Measurements from ENCODE around the gene DCDC2B. TPM values are rescaled to one million over a fixed set of nuclear protein-coding genes. Genes with fewer than 3 reads are reported as not detected.

The DCDC2B gene
- total and polyA plus RNA-seq, 5 experiments from 2014 or later, result 0.08 to 0.22 TPM; not detected in 3

DNA sequence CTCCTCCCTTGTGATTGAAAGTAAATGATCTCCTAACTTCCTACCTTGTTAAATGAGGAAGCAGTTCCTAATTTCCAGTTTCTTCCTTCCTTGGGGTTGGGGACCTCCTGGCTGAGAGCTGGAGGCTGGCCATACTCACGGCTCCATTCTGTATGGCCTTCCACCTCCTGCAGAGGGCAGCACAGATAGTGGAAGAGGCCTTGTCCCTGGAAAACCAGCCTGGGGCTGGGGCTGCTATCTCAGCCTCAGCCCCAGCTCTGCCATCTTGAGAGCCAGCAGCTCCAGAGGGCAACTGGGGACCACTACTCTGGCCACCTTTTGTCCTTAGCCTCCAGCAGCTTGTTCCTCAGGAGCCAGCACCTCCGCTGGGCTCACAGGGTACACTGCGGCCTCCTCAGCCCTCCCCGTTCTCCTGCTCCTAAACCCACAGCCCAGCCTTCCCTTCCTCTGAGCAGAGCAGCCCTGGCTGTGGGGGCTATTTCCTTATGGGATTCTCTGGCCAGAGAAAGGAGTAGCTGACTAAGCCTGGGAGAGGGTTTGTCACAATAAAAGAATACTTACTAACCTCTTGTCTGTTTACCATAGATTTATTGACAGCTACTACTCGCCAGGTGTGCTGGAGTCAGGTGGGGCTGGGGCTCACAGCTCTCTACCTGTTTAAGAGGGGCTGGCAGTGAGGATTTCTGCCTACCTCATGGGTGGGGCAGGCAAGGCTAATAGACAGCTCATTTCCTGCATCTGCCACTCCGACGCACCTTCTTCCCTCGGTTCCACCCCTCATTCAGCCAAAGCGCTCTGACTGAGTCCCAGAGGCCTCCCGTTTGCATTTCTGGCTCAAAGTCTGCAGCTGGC lies 7.0 kb downstream of the DCDC2B start:
- no peak overlapping the region for H3K4me3 Mint-ChIP-seq
- H3K9me3 Mint-ChIP-seq, result no peaks in the 10 kb centered on the region
- H3K36me3 Mint-ChIP-seq, result peaks cover 0 to 29% (median 3%) of the 10 kb centered on the region in 3 donors
- POLR2A ChIA-PET, result interaction anchor here (0.6 to 4.0 kb wide), 20 partner anchors 10 to 144 kb away, joined by 3 to 17 read pairs (median 4); partner anchors contain the start of genes CCDC28B, HDAC1, IQCC and KPNA6
- DNase-seq (peak; percentile 34 to 76 (median 46)), ATAC-seq (peak; percentile 90 to 92)
- H3K4me1 Mint-ChIP-seq, result peaks cover 7 to 22% (median 16%) of the 10 kb centered on the region in 4 donors
- H3K27me3 Mint-ChIP-seq, result no peaks in the 10 kb centered on the region
- H3K27ac Mint-ChIP-seq, result peak overlapping the region in 6 of 10 donors; percentile 22 to 80 (median 55)

DNA sequence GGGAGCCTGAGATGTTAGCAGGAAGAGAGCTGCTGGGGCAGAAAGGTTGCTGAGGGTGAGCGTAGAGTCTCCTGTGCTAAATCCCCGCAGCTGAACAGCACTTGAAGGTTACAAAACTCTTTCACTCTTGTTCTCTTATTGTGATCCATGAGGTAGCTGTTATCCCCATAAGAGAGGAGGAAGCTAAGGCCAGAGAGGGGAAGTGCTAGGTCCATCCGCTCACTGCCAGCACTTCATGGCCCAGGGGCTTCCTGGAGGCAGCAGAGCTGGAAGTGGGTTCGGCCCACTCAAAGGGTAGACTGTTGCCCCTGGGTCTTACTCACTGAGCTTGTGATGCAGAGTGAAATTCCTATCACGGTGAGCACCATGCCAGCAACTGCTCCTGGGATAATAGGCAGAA lies 7.7 kb downstream of the DCDC2B start:
- Mint-ChIP-seq H3K27ac (peak overlapping the region in 2 of 10 donors; percentile 28 to 80), H3K36me3 (peaks cover 0 to 29% (median 3%) of the 10 kb centered on the region in 3 donors), H3K4me3 (no peak overlapping the region), H3K4me1 (peaks cover 10 to 29% (median 23%) of the 10 kb centered on the region in 4 donors), H3K27me3 (no peaks in the 10 kb centered on the region), H3K9me3 (no peaks in the 10 kb centered on the region)
- DNase-seq (no peak), ATAC-seq (no peak)
- POLR2A ChIA-PET, result interaction anchor here (0.8 to 4.0 kb wide), 11 partner anchors 10 to 143 kb away, joined by 3 to 17 read pairs (median 7); partner anchors contain the start of genes HDAC1, IQCC, MARCKSL1 and TXLNA

DNA sequence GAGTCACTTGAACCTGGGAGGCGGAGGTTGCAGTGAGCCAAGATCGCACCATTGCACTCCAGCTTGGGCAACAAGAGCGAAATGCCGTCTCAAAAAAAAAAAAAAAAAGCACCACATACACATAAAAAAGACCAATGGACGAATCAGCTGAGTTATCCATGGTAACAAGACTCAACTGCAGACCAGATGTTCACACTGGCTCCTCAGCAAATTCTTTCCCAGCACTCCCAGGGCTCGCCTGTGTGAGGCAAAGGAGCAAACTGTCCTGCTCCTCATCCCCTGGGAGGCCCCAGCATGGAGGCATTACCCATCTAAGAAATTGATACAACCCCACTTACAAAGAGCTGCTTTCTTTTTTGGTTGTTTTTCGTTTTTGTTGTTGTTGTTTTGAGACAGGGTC lies 10.1 kb downstream of the DCDC2B start:
- no peak for DNase-seq
- POLR2A ChIA-PET, result interaction anchor here (0.6 to 50.5 kb wide), 3 partner anchors 40 to 171 kb away, joined by 3 to 2080 read pairs (median 3); partner anchors contain the start of genes FAM167B, HDAC1, LCK and TXLNA
- Mint-ChIP-seq H3K27ac (peak overlapping the region in 3 of 10 donors; percentile 29 to 53 (median 31)), H3K36me3 (peaks cover 0 to 31% (median 3%) of the 10 kb centered on the region in 3 donors), H3K4me1 (peaks cover 13 to 50% (median 40%) of the 10 kb centered on the region in 4 donors), H3K4me3 (peak overlapping the region in 2 of 10 donors; percentile 14 to 45), H3K27me3 (no peaks in the 10 kb centered on the region), H3K9me3 (no peaks in the 10 kb centered on the region)
- no peak for ATAC-seq

DNA sequence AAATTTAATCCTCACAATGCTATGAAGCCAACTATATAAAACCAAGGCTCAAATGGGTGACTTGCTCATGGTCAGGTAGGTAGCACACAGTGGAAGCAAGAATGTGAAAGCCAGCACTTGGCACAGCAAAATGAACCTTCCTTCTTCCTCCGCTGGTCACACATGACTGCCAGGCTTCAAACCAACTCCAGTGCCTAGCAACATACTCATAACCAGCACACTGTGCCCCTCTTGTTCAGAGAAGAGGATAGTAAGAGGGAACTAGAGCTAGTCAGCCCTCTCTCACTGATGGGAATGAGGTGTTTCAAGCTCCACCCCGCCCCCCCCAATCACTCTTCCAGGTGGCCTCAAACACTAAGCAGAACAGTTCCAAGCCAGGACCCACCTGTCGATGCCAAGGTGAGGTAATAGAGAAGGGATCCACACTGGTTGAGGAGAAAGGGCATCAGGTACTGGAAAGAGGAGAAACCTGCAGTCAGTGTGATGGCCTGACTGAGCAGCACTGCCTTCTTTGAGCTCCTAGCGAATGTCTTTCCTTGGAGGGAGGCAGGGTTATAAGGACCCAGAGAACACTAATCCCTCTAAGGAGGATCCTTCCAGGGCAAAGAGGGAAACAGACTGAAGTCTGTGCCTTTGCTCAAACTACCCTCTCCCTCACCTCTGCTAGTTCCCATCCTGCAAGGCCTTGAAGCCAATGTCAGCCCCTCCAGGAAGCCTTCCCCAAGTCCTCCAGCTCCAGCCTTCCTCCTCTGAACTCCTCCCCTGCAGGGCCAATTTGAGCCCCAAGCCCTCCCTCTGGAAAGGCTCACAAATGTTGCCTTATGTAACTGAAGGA lies 12.1 kb downstream of the DCDC2B start:
- H3K36me3 Mint-ChIP-seq, result peaks cover 0 to 41% (median 3%) of the 10 kb centered on the region in 3 donors
- POLR2A ChIA-PET, result interaction anchor here (0.9 to 50.5 kb wide), 6 partner anchors 15 to 101 kb away, joined by 3 to 2080 read pairs (median 4); partner anchors contain the start of genes FAM167B, HDAC1, IQCC and LCK
- H3K4me1 Mint-ChIP-seq, result peaks cover 17 to 55% (median 44%) of the 10 kb centered on the region in 4 donors

DNA sequence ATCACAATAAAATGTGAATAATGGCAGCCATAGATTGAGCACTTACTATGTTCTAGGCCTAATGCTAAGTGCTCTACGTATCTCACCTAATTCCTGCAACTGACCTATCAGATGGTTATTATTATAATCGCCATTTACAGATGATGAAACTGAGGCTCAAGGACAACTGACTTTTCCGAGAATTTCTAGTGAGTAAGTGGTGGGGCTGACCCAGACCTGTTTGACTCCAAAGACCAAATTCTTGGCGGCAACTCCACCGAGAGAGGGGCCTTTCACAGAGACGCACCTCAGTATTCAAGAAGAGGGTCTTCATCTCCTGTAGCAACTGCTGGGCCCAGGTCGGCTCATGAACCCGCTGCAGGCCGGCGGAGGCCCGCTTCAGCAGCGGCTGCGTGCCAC lies 12.7 kb downstream of the DCDC2B start:
- H3K9me3 Mint-ChIP-seq, result no peaks in the 10 kb centered on the region
- H3K36me3 Mint-ChIP-seq, result peaks cover 0 to 44% (median 0%) of the 10 kb centered on the region in 3 donors
- H3K27me3 Mint-ChIP-seq, result no peaks in the 10 kb centered on the region
- H3K4me1 Mint-ChIP-seq, result peaks cover 14 to 53% (median 41%) of the 10 kb centered on the region in 4 donors
- H3K4me3 Mint-ChIP-seq, result peak overlapping the region; percentile 90 to 99 (median 96)
- peak overlapping the region; percentile 95 to 100 (median 99) for H3K27ac Mint-ChIP-seq
- no peak for ATAC-seq
- POLR2A ChIA-PET, result interaction anchor here (0.9 to 50.5 kb wide), 6 partner anchors 16 to 115 kb away, joined by 3 to 2080 read pairs (median 6); partner anchors contain the start of genes FAM167B, HDAC1, IQCC and LCK
- DNase-seq, result no peak

More for the DNA sequence above, 12.1 kb downstream of the DCDC2B start:
- Mint-ChIP-seq H3K27me3 (no peaks in the 10 kb centered on the region), H3K9me3 (no peaks in the 10 kb centered on the region), H3K27ac (peak overlapping the region; percentile 95 to 100 (median 99)), H3K4me3 (peak overlapping the region; percentile 90 to 99 (median 96))
- ATAC-seq (no peak), DNase-seq (no peak)

DNA sequence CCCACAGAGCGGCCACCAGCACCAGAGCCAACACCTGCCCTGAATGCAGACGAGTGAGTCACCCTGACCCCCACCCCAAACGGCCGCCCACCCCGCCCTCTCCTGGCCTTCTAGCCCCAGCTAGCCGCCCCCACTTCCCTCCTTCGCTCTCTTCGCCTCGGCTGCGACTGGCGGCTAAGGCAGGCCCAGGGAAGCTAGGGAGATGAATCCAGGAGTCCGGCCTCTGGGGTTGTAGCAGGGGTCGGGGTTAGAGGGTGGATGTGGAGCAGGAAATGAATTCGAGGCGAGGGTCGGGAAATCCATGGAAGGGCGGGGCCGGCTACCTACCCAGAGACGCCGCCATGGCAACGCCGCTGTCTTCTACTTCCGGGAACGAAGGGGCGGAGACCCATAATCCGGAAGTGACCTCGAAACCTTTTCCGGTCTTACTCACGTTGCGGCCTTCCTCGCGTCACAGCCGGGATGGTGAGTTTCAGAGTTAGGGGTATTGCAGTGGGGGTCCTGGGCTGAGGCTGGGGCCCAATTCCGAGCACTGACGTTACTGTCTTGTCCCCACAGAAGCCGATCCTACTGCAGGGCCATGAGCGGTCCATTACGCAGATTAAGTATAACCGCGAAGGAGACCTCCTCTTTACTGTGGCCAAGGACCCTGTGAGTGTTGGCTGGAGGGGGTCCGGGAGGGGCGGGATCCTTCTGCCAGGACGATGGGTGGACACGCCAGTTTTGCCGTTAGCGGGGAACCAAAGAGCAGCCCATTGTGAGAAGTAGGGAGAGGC lies 13.3 kb downstream of the DCDC2B start, which contains the start of the genes EIF3I and TMEM234:
TSS of gene EIF3I (plus strand) at position 428 of the 776 bp plus-strand sequence. CDS start at position 463, 35 bp downstream.
TSS of gene TMEM234 (minus strand) at position 374 of the 776 bp plus-strand sequence. CDS start at position 343, 31 bp downstream.
- H3K9me3 Mint-ChIP-seq, result no peaks in the 10 kb centered on the region
- H3K27ac Mint-ChIP-seq, result peak within 1 kb of the TSS; percentile 95 to 100 (median 99)
- no peaks in the 10 kb centered on the region for H3K27me3 Mint-ChIP-seq
- ATAC-seq (peak; percentile 89 to 95), DNase-seq (peak; percentile 75 to 95 (median 90))
- peak within 1 kb of the TSS; percentile 90 to 99 (median 96) for H3K4me3 Mint-ChIP-seq
- H3K4me1 Mint-ChIP-seq, result peaks cover 14 to 53% (median 41%) of the 10 kb centered on the region in 4 donors
- POLR2A ChIA-PET, result interaction anchor here (0.5 to 50.5 kb wide), 7 partner anchors 16 to 564 kb away, joined by 3 to 2080 read pairs (median 7); partner anchors contain the start of genes FAM167B, HDAC1, IQCC and LCK
- peaks cover 0 to 44% (median 0%) of the 10 kb centered on the region in 3 donors for H3K36me3 Mint-ChIP-seq

DNA sequence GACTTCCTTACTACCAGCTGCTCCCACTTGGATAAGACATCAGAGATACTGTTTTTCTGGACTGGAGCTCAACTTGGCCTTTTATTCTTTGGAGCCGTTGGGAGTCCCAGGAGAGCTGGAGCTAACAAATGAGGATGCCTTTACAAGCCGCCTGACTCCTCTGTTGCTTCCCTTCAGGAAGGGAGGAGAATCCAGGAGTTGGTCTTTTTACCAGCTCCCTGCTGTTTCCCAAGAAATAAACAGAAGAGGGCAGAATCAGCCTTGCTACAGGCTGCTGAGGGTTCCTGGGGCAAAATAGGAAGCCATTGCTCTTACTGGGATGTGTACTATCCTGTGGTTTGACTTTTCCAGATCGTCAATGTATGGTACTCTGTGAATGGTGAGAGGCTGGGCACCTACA lies 14.8 kb downstream of the DCDC2B start:
- Mint-ChIP-seq H3K9me3 (no peaks in the 10 kb centered on the region), H3K4me3 (peak overlapping the region; percentile 90 to 99 (median 96)), H3K27me3 (no peaks in the 10 kb centered on the region), H3K4me1 (peaks cover 17 to 58% (median 46%) of the 10 kb centered on the region in 4 donors), H3K27ac (peak overlapping the region; percentile 58 to 100 (median 98)), H3K36me3 (peaks cover 0 to 46% (median 4%) of the 10 kb centered on the region in 3 donors)
- ATAC-seq (no peak), DNase-seq (no peak)
- POLR2A ChIA-PET, result interaction anchor here (0.5 to 50.5 kb wide), 6 partner anchors 16 to 151 kb away, joined by 3 to 2080 read pairs (median 6); partner anchors contain the start of genes FAM167B, HDAC1, LCK and MARCKSL1

DNA sequence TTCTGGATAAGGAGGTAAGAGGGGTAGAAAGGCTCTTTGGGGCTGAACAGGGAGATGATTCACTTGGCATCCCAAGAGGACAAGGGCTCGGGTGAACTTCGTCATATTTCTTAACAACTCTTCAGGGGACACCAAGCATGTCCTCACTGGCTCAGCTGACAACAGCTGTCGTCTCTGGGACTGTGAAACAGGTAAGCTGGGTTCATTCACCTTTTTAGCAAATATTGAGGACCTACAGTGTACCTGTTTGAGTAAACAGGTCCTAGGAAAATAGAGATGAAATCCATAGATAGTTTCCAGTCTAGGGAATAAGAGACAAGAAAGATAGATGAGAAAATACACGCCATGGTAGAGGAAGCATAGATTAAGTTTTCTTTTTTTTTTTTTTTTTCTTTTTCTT lies 15.4 kb downstream of the DCDC2B start:
- Mint-ChIP-seq H3K27me3 (no peaks in the 10 kb centered on the region), H3K9me3 (no peaks in the 10 kb centered on the region), H3K36me3 (peaks cover 0 to 52% (median 8%) of the 10 kb centered on the region in 3 donors), H3K4me3 (peak overlapping the region; percentile 50 to 99 (median 94)), H3K27ac (peak overlapping the region in 9 of 10 donors; percentile 58 to 100 (median 97)), H3K4me1 (peaks cover 17 to 58% (median 45%) of the 10 kb centered on the region in 4 donors)
- ATAC-seq, result no peak
- DNase-seq, result no peak
- POLR2A ChIA-PET, result interaction anchor here (0.6 to 50.5 kb wide), 3 partner anchors 46 to 146 kb away, joined by 3 to 2080 read pairs (median 3); partner anchors contain the start of genes FAM167B, HDAC1, LCK and MARCKSL1

DNA sequence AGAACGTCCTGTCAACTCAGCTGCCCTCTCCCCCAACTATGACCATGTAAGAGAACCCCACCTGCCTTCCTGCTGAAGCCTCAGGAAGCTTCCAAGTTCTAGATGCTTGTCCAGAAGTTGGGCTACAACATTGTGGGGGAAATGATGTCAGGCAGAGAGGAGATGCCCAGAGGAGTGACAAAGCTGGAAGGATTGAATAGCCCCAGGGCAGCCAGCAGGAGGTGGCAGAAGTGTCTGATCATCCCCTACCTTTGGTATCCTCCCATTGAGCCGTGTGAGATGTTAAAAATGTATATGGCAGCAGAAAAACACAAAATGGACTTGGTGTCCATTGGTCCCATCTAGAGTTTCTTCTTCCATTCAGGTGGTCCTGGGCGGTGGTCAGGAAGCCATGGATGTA lies 19.9 kb downstream of the DCDC2B start:
- DNase-seq (no peak), ATAC-seq (no peak)
- Mint-ChIP-seq H3K27ac (peak overlapping the region in 5 of 10 donors; percentile 28 to 60 (median 41)), H3K4me3 (no peak overlapping the region), H3K36me3 (peaks cover 0 to 80% (median 8%) of the 10 kb centered on the region in 3 donors), H3K4me1 (peaks cover 10 to 22% (median 17%) of the 10 kb centered on the region in 4 donors), H3K9me3 (no peaks in the 10 kb centered on the region), H3K27me3 (no peaks in the 10 kb centered on the region)
- POLR2A ChIA-PET, result interaction anchor here (0.7 to 50.5 kb wide), 3 partner anchors 12 to 110 kb away, joined by 4 to 2080 read pairs (median 12); partner anchors contain the start of genes FAM167B, HDAC1 and LCK

DNA sequence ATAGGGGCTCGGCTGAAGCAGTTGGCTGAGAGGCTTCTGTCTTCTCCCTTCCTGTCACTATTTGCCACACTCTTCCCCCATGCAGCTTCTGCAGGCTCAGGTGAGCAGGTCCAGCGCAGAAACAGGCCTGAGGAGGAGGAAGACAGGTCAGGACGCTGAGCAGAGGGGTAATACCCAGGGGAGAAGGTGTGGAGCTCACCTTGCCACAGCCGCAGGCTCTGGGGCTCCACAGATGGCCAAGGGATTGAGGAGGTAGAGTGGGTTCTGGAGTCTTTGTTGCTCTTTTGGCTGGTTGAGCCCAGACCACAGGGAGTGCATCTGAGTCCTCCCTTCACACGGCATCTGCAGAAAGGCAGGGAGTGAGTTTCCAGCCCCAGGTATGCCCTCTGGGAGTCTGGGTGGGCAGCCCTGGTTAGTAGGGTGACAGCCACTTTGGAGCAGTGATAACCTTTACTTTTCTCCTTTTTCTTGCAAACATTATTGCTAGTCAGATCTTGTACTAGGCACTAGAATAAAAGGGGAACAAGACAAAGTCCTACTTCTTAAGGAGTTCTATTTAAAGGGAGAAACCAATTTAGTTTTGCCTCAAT lies 23.0 kb downstream of the DCDC2B start:
- H3K27me3 Mint-ChIP-seq, result no peaks in the 10 kb centered on the region
- H3K9me3 Mint-ChIP-seq, result no peaks in the 10 kb centered on the region
- peaks cover 0 to 9% (median 7%) of the 10 kb centered on the region in 4 donors for H3K4me1 Mint-ChIP-seq
- no peak overlapping the region for H3K4me3 Mint-ChIP-seq
- ATAC-seq, result no peak
- H3K36me3 Mint-ChIP-seq, result peaks cover 0 to 54% (median 8%) of the 10 kb centered on the region in 3 donors
- no peak for DNase-seq
- peak overlapping the region in 6 of 10 donors; percentile 21 to 77 (median 58) for H3K27ac Mint-ChIP-seq
- POLR2A ChIA-PET, result interaction anchor here (50.5 kb wide), 1 partner anchor 39 kb away, joined by 2080 read pairs; the partner anchor contains the start of genes FAM167B, HDAC1 and LCK
